Measurements from ENCODE around the gene ZNF564. TPM values are rescaled to one million over a fixed set of nuclear protein-coding genes. Genes with fewer than 3 reads are reported as not detected.

ZNF564 gene
- total and polyA plus RNA-seq, 2 experiments from 2014 or later, result 7.1 to 8.6 TPM

DNA sequence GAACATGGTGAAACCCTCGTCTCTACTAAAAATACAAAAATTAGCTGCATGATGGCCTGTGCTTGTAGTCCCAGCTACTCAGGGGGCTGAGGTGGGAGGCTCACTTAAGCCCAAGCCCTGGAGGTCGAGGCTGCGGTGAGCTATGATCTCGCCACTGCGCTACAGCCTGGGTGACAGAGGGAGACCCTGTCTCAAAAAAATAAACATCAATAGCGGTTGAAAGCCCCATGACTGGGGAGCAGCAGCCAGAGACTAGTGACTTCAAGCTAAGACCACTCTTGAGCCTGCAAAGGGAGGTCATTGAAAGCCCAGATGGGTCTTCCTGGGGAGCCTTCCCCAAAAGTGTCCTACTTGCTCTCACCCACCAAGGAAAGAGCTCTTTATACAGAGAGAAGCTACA is 54.8 kb downstream of the ZNF564 start:
- H3K4me3 Mint-ChIP-seq, result peak overlapping the region; percentile 83
- peaks cover 6% of the 10 kb centered on the region for H3K9me3 Mint-ChIP-seq
- DNase-seq (ENCODE audit: low spot score) (no peak), ATAC-seq (no peak)
- Histone ChIP-seq H3K79me2 (replicated peaks; ENCODE audit: insufficient read depth) (no peaks in the 10 kb centered on the region), H3K4me1 (ENCODE audit: insufficient read depth) (no peaks in the 10 kb centered on the region), H4K20me1 (replicated peaks; ENCODE audit: insufficient read depth) (no peaks in the 10 kb centered on the region), H3K36me3 (ENCODE audit: insufficient read depth) (no peaks in the 10 kb centered on the region), H3K4me2 (peak overlapping the region; percentile 77; the same call in 1 of the 2 replicates), H3K9me2 (ENCODE audit: insufficient read depth) (peaks cover 5% of the 10 kb centered on the region; the same call in 1 of the 2 replicates), H3K4me3 (peak overlapping the region; percentile 69), H3K27me3 (ENCODE audit: insufficient read depth) (0 out of 2 replicates have a peak, but pooled peaks cover 4% of the 10 kb centered on the region), H3F3A (replicated peaks; ENCODE audit: low read depth) (0 out of 2 replicates have a peak, but pooled peaks cover 9% of the 10 kb centered on the region), H3K27ac (ENCODE audit: low read depth) (no peak overlapping the region), H2AFZ (peak overlapping the region; percentile 87; the same call in 1 of the 2 replicates)
- peaks cover 3% of the 10 kb centered on the region for H3K27me3 Mint-ChIP-seq (ENCODE audit: insufficient read depth, low read depth, poor library complexity)
- H3K36me3 Mint-ChIP-seq (ENCODE audit: low read depth), result no peaks in the 10 kb centered on the region
- H3K4me1 Mint-ChIP-seq, result peaks cover 5% of the 10 kb centered on the region; the same call in 2 of the 3 replicates
- TF ChIP-seq STAT1 (IDR thresholded peaks at IDR 0.05; ENCODE audit: unreplicated experiment), result no peak
- no peak for TF ChIP-seq NANOG (IDR thresholded peaks at IDR 0.05; ENCODE audit: borderline replicate concordance)
- TF ChIP-seq, protein P1, sequence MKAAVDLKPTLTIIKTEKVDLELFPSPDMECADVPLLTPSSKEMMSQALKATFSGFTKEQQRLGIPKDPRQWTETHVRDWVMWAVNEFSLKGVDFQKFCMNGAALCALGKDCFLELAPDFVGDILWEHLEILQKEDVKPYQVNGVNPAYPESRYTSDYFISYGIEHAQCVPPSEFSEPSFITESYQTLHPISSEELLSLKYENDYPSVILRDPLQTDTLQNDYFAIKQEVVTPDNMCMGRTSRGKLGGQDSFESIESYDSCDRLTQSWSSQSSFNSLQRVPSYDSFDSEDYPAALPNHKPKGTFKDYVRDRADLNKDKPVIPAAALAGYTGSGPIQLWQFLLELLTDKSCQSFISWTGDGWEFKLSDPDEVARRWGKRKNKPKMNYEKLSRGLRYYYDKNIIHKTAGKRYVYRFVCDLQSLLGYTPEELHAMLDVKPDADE (IDR thresholded peaks at IDR 0.05), result no peak
- no peak for TF ChIP-seq CTCF (conservative IDR thresholded peaks at IDR 0.05; ENCODE audit: low read depth in 2 of 2)
- no peak for TF ChIP-seq JUNB (IDR thresholded peaks at IDR 0.05; ENCODE audit: unreplicated experiment)
- no peak for TF ChIP-seq CREB1 (CRISPR knock-in tag; IDR thresholded peaks at IDR 0.05; ENCODE audit: low read depth)
- TF ChIP-seq ZNF331 (CRISPR knock-in tag; IDR thresholded peaks at IDR 0.05; ENCODE audit: low read depth), result no peak
- no peak for TF ChIP-seq EZH2 (IDR thresholded peaks at IDR 0.05; ENCODE audit: low read depth, unreplicated experiment)
- TF ChIP-seq, protein P2, sequence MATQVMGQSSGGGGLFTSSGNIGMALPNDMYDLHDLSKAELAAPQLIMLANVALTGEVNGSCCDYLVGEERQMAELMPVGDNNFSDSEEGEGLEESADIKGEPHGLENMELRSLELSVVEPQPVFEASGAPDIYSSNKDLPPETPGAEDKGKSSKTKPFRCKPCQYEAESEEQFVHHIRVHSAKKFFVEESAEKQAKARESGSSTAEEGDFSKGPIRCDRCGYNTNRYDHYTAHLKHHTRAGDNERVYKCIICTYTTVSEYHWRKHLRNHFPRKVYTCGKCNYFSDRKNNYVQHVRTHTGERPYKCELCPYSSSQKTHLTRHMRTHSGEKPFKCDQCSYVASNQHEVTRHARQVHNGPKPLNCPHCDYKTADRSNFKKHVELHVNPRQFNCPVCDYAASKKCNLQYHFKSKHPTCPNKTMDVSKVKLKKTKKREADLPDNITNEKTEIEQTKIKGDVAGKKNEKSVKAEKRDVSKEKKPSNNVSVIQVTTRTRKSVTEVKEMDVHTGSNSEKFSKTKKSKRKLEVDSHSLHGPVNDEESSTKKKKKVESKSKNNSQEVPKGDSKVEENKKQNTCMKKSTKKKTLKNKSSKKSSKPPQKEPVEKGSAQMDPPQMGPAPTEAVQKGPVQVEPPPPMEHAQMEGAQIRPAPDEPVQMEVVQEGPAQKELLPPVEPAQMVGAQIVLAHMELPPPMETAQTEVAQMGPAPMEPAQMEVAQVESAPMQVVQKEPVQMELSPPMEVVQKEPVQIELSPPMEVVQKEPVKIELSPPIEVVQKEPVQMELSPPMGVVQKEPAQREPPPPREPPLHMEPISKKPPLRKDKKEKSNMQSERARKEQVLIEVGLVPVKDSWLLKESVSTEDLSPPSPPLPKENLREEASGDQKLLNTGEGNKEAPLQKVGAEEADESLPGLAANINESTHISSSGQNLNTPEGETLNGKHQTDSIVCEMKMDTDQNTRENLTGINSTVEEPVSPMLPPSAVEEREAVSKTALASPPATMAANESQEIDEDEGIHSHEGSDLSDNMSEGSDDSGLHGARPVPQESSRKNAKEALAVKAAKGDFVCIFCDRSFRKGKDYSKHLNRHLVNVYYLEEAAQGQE (IDR thresholded peaks at IDR 0.05; ENCODE audit: unreplicated experiment), result no peak
- no peak overlapping the region for H3K27ac Mint-ChIP-seq
